MG63 (cell line): Measurements from ENCODE around the gene DCLRE1B. TPM values are rescaled to one million over a fixed set of nuclear protein-coding genes. Genes with fewer than 3 reads are reported as not detected.

Experiments used
- DNase-seq: peaks from one replicate; pipeline ENCODE4 v3.0.0-alpha.2; 2020
- H3K27me3 ChIP-seq: fragments of 250-450 bp; sonication (Bioruptor Pico); 2 replicates; pipeline ENCODE4 v1.5.1; 2020; ENCODE audit warnings: mild to moderate bottlenecking, moderate library complexity
- H3K36me3 ChIP-seq: fragments of 250-450 bp; sonication (Bioruptor Pico); 2 replicates; pipeline ENCODE4 v1.5.1; 2020; ENCODE audit warnings: mild to moderate bottlenecking, moderate library complexity
- H3K4me3 ChIP-seq: fragments of 250-450 bp; sonication (Bioruptor Pico); 2 replicates; pipeline ENCODE4 v1.5.1; 2020; ENCODE audit warnings: mild to moderate bottlenecking, moderate library complexity
- H3K9me3 ChIP-seq: fragments of 250-450 bp; sonication (Bioruptor Pico); 2 replicates; pipeline ENCODE4 v1.5.1; 2020; ENCODE audit warnings: mild to moderate bottlenecking, moderate library complexity
- total RNA-seq: library from RNA; depleted of rRNA; stranded (reverse); fragments of >200 nt; shearing (Covaris generic); gene quantifications from 2 replicates; pipeline ENCODE4 v1.2.3, GENCODE V29; 2014; ENCODE audit warnings: low replicate concordance; rRNA removed

Gene DCLRE1B
- total RNA-seq, 1 experiment from 2014 or later = 11.6 TPM

DNA sequence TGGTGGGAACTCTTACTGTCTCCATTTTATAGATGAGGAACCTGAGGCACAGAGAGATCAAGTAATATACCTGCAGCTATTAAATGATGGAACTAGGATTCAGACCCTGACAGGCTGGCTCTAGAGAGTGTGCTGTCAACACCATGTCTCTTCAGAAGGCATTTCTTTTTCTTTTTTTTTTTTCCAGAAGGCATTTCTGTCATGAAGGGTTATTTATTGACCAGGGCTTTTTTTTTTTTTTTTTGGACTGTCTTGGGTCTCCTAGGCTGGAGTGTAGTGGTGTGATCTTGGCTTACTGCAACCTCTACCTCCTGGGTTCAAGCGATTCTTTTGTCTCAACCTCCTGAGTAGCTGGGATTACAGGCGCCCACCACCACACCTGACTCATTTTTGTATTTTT is 46.6 kb downstream of the DCLRE1B start:
- DNase-seq = no peak
- peaks cover 25% of the 10 kb centered on the region for H3K36me3 ChIP-seq
- H3K9me3 ChIP-seq = no peaks in the 10 kb centered on the region
- H3K4me3 ChIP-seq = no peak overlapping the region
- no peaks in the 10 kb centered on the region for H3K27me3 ChIP-seq

DNA sequence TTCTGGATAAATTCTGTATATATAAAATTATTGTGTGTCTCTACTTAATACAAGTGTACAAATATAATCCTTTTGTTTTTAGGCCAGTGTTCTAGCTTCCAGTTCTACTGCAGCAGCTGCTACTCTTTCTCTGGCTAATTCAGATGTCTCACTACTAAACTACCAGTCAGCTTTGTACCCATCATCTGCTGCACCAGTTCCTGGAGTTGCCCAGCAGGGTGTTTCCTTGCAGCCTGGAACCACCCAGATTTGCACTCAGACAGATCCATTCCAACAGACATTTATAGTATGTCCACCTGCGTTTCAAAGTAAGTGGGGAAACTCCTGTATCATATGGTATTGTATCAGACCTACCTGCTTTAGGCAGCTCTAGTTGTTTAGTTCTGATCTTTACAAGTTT is 52.9 kb downstream of the DCLRE1B start:
- peaks cover 50% of the 10 kb centered on the region for H3K36me3 ChIP-seq

DNA sequence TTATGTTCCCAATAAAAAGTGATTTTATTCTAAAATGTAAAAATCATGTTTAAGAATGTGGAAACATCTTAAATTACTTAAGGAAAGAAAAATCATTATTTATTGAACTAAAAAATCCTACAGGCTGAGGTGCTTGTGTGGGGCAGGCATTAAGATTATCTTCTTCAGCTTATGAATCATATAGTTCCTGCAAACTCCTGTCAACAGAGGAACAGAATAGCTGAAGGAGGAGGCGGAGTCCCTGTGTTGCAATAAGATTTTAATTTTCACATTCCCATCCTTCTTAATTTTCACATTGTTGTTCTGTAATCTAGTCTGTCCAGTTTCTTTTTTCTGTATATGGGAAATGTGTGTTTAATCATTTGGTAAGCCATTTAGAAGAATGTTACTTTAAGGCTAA is 53.6 kb downstream of the DCLRE1B start:
- no peak for DNase-seq
- Histone ChIP-seq H3K9me3 (no peaks in the 10 kb centered on the region), H3K27me3 (no peaks in the 10 kb centered on the region), H3K36me3 (peaks cover 53% of the 10 kb centered on the region), H3K4me3 (no peak overlapping the region)

More for the DNA sequence above, 52.9 kb downstream of the DCLRE1B start:
- no peak for DNase-seq
- Histone ChIP-seq H3K27me3 (no peaks in the 10 kb centered on the region), H3K9me3 (no peaks in the 10 kb centered on the region), H3K4me3 (no peak overlapping the region)

DNA sequence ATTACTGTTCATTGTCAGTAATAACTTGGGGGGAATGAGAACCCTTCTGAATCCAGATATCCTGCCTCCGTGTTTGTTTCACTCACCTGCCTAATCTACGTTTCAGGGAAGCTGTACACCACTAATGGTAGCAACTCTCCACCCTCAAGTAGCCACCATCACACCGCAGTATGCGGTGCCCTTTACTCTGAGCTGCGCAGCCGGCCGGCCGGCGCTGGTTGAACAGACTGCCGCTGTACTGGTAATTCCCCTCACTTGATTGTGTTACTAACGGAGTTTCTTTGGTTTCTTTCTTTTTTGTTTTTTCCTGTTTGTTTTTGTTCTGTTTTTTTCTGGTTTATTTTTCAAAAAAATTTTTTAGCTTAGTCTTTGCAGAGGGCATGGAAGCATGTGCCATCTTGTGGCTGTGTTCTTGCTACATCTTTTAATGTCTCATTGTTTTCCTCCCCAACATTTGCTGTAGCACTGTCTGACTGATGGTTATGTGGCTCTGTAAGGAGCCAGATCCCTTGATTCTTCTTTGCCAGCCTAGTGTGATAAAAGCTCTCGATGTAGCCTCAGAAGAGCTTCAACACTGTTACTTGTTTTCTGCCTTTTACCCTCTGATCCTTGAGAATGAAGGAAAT is 58.3 kb downstream of the DCLRE1B start:
- no peak overlapping the region for H3K4me3 ChIP-seq
- H3K36me3 ChIP-seq = peaks cover 62% of the 10 kb centered on the region
- H3K27me3 ChIP-seq = no peaks in the 10 kb centered on the region
- H3K9me3 ChIP-seq = no peaks in the 10 kb centered on the region
- no peak for DNase-seq

Other genes with a start within 250 kb of the DCLRE1B start
- gene PHTF1, start 145.8 kb upstream of the DCLRE1B start, total RNA-seq = 25.0 and 30.2 TPM in 2 replicates
- 6.9 and 40.7 TPM in 2 replicates for gene RSBN1, start 92.8 kb upstream of the DCLRE1B start, total RNA-seq
- not detected in 2 replicates for gene PTPN22, start 33.6 kb upstream of the DCLRE1B start, total RNA-seq
- 0.03 and 1.2 TPM in 2 replicates for gene BCL2L15, start 17.7 kb upstream of the DCLRE1B start, total RNA-seq
- gene AP4B1, start 527 bp upstream of the DCLRE1B start, total RNA-seq = 12.3 and 12.7 TPM in 2 replicates
- 8.5 and 14.3 TPM in 2 replicates for gene HIPK1, start 24.0 kb downstream of the DCLRE1B start, total RNA-seq
- 2.2 and 2.7 TPM in 2 replicates for gene OLFML3, start 74.1 kb downstream of the DCLRE1B start, total RNA-seq
- not detected in 2 replicates for gene SYT6, start 248.5 kb downstream of the DCLRE1B start, total RNA-seq